ENCODE results near the gene BCKDHA.
A peak's percentile ranks its signal among the peaks of the same experiment; 100 is the strongest.

- peak; percentile 95 for TF ChIP-seq POLR2A (IDR thresholded peaks at IDR 0.05; ENCODE audit: low read length)
- TF ChIP-seq GATA1 (IDR thresholded peaks at IDR 0.05; ENCODE audit: low read depth, low read length), result no peak
These were observed 42.0 kb downstream of the BCKDHA start, which contains the start of gene DMAC2 for GRCh38 chr19:41439441-41440222.
